Activated T-helper 17 cell treated with anti-CD3 and anti-CD28 coated beads, Interleukin-2, amount 50 U/mL, for 72 hours (primary cell): ENCODE data around the gene ABCA1. TPM values are rescaled to one million over a fixed set of nuclear protein-coding genes. Genes with fewer than 3 reads are reported as not detected.

ENCODE experiments used
- ATAC-seq: fragments of 150-1000 bp; cut with Tn5 transposase; replicated peaks from 2 replicates; pipeline ENCODE4 v1.10.0; 2021; ENCODE audit warnings: mild to moderate bottlenecking, moderate library complexity
- H3K27ac Mint-ChIP-seq: one replicate; pipeline ENCODE4 v1.8.0; 2022; ENCODE audit warnings: mixed read lengths
- H3K27me3 Mint-ChIP-seq: one replicate; pipeline ENCODE4 v1.8.0; 2022; ENCODE audit warnings: mixed read lengths
- H3K36me3 Mint-ChIP-seq: one replicate; pipeline ENCODE4 v1.8.0; 2022; ENCODE audit warnings: low read depth, mild to moderate bottlenecking, mixed read lengths
- H3K4me1 Mint-ChIP-seq: one replicate; pipeline ENCODE4 v1.8.0; 2022; ENCODE audit warnings: mixed read lengths
- H3K4me3 Mint-ChIP-seq: one replicate; pipeline ENCODE4 v1.8.0; 2022; ENCODE audit warnings: mild to moderate bottlenecking, mixed read lengths
- H3K9me3 Mint-ChIP-seq: one replicate; pipeline ENCODE4 v1.8.0; 2022; ENCODE audit warnings: mixed read lengths
- total RNA-seq, 2 donors: library from RNA; stranded (reverse); gene quantifications; one replicate each; pipeline ENCODE4 v1.2.3, GENCODE V29; 2022

Gene ABCA1
- total RNA-seq, 2 donors from 2014 or later: 4.3 to 5.4 TPM

DNA sequence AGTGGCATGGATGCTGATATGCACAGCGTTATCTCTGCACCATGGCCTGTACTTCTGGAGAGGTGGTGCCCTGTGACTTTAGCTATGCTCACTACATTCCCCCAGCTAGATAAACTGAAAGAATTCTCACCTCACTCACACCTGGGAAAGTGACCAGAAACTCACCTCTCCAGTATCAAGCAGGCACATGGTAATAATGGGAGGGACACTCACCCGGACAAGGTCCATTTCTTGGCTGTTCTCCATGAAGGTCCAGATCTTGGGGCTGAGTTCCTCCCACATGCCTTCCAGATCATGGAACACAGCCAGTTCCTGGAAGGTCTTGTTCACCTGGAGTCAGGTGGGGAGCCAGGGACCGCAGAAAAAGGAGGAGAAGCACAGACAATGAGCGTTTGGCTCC is 91.2 kb downstream of the ABCA1 start:
- ATAC-seq: no peak
- peak overlapping the region; percentile 43 for H3K27ac Mint-ChIP-seq
- peaks cover 9% of the 10 kb centered on the region for H3K4me1 Mint-ChIP-seq
- H3K9me3 Mint-ChIP-seq: no peaks in the 10 kb centered on the region
- H3K36me3 Mint-ChIP-seq: peaks cover 41% of the 10 kb centered on the region
- H3K4me3 Mint-ChIP-seq: no peak overlapping the region
- no peaks in the 10 kb centered on the region for H3K27me3 Mint-ChIP-seq

DNA sequence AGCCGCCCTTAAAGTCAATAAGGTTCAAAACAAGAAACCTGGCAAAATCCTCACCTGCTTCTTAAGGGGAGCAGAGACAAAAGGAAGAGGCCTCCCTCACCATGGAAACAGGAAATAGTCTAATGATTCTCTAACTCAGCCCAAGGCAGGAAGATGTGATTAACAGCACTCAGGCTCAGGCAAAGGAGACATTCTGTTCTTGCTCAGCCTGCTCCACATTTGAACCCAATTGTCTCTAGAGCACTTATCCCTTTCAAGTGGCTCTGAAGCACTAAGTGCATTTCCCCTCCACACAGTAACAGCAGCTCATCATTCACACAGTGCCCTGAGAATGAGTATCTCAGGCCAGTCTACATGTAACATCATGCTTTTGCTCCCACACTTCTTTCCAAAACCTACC is 91.7 kb downstream of the ABCA1 start:
- Mint-ChIP-seq H3K9me3 (no peaks in the 10 kb centered on the region), H3K36me3 (peaks cover 46% of the 10 kb centered on the region), H3K27me3 (no peaks in the 10 kb centered on the region), H3K4me3 (no peak overlapping the region), H3K27ac (peak overlapping the region; percentile 43), H3K4me1 (peaks cover 9% of the 10 kb centered on the region)
- ATAC-seq: peak; percentile 29

DNA sequence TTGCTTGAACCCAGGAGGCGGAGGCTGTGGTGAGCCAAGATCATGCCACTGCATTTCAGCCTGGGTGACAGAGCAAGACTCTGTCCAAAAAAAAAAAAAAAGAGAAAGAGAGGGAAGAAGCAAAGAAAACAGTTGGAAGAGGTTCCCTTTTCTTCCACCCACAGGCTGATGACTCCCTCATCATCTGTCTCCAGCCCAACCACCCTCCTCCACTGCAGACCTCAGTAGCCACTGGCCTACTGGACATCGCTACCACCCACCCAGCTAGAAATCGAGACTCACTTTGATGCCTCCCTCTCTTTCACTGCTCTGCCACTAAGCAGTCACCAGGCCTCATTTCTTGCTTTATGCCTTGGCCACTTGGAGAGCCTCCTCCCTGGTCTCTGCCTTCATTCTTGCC is 92.8 kb downstream of the ABCA1 start:
- no peak overlapping the region for H3K4me3 Mint-ChIP-seq
- no peak overlapping the region for H3K27ac Mint-ChIP-seq
- H3K36me3 Mint-ChIP-seq: peaks cover 57% of the 10 kb centered on the region
- no peak for ATAC-seq
- H3K9me3 Mint-ChIP-seq: no peaks in the 10 kb centered on the region
- no peaks in the 10 kb centered on the region for H3K27me3 Mint-ChIP-seq
- peaks cover 9% of the 10 kb centered on the region for H3K4me1 Mint-ChIP-seq

DNA sequence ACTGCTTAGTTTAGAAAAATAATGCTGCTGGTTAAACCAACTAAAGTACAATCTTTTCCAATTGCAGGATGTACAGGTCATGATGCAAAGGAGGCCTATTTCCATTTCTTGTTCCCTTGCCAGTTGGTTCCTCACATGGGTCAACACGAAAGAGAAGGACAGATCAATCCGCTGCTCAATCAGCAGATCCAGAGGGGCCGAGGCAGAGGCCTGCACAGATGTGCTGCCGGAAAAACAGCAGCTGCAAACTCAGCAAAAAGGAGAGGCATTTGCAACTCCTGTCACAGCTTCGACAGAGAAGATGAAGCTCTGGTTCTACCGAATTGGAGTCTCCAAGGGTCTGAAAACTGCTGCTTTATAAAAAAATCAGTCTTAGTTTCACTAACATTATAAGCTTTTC is 94.3 kb downstream of the ABCA1 start:
- no peaks in the 10 kb centered on the region for H3K9me3 Mint-ChIP-seq
- no peak overlapping the region for H3K4me3 Mint-ChIP-seq
- no peak for ATAC-seq
- H3K27me3 Mint-ChIP-seq: no peaks in the 10 kb centered on the region
- H3K27ac Mint-ChIP-seq: no peak overlapping the region
- peaks cover 9% of the 10 kb centered on the region for H3K4me1 Mint-ChIP-seq
- peaks cover 70% of the 10 kb centered on the region for H3K36me3 Mint-ChIP-seq

DNA sequence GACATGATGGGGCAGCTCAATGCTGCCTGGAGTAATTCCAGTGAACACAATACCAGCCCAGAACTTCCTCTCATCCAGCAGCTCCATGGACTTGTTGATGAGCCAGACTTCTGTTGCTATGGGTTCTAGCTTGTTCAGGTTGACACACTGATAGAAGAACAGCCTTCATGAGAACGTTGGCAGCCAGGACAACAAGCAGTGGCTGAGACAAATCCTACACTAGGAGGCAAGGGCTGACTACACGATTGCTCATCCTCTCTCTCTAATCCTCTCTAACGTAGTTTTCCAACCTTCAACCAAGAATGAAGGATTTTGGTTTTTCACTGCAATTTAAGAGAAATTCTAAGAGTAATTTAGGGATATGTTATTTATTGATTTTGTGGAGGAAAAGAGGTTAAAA is 96.3 kb downstream of the ABCA1 start:
- Mint-ChIP-seq H3K27ac (no peak overlapping the region), H3K4me3 (no peak overlapping the region), H3K36me3 (peaks cover 75% of the 10 kb centered on the region), H3K4me1 (peaks cover 8% of the 10 kb centered on the region), H3K27me3 (no peaks in the 10 kb centered on the region), H3K9me3 (no peaks in the 10 kb centered on the region)
- ATAC-seq: no peak

DNA sequence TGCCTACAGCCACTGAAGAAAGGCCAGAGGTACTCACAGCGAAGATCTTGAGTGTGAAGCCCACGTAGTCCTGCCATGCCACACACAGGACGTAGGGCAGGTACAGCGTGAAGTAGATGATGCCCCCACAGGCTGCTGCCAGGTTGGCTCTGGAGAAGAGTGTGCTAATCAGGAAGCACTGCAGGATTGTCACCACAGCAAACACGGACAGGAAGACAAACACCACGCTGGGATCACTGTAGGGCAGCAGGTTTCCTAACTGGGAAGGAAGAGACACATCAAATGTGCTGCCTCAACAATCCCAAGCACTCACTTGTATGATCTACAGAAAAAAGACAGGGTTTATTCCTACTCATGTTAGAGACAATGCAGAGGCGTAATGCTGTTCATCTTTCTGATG is 101.0 kb downstream of the ABCA1 start:
- no peak for ATAC-seq
- Mint-ChIP-seq H3K27me3 (no peaks in the 10 kb centered on the region), H3K36me3 (peaks cover 80% of the 10 kb centered on the region), H3K4me1 (no peaks in the 10 kb centered on the region), H3K9me3 (no peaks in the 10 kb centered on the region), H3K27ac (no peak overlapping the region), H3K4me3 (no peak overlapping the region)

DNA sequence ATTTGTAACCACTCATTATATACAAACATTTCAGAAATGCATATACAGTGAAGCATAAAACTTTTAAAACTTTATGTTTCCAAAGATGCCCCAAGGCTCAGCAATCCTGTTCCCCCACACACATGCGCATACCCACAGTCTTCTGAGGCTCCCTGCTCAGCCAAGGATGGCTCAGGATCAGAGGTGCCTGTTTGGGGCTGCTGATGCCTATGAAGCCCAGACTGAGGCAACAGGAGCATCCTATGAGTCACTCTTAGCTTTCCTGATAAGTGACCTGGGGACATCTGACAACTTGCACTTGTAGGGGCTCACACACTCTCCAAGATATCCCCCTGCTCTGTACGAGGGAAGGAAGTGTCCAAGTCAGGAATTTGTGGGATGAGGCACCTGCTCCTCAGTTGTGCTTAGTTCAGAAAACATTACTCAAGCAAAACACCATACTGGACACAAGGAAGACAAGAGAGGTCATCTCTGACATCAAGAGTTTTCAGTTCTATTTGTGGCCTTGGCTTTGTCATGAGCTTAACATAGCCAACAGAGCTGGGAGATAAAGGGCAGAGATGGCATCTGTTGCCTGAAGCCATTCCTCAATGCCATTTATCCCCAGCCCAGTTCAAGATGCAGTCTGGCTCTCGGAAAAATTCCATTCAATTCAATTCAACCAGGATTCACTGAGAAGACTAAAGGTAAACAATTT is 101.7 kb downstream of the ABCA1 start:
- ATAC-seq: no peak
- H3K36me3 Mint-ChIP-seq: peaks cover 73% of the 10 kb centered on the region
- H3K27me3 Mint-ChIP-seq: no peaks in the 10 kb centered on the region
- no peak overlapping the region for H3K27ac Mint-ChIP-seq
- no peaks in the 10 kb centered on the region for H3K9me3 Mint-ChIP-seq
- H3K4me1 Mint-ChIP-seq: no peaks in the 10 kb centered on the region
- H3K4me3 Mint-ChIP-seq: no peak overlapping the region

DNA sequence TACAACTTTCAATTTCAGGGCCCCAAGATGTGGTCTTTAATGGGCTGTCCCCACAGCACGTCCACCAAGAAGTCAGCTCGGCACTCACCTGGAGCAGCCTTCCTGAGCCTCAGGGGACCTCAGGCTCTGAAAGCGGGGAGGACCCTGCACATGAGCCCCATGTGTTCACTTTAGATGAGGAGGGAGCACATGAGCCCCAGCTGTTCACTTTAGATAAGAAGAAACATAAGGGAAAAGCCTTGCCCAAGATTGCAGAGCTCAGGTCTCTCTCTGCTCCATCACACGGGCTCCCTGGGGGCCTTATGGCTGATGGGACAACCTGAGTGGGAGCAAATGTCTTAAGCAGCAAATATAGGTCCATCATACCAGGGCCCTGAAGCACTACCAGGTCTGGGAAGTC is 107.6 kb downstream of the ABCA1 start:
- Mint-ChIP-seq H3K4me3 (no peak overlapping the region), H3K27me3 (no peaks in the 10 kb centered on the region), H3K9me3 (no peaks in the 10 kb centered on the region), H3K4me1 (no peaks in the 10 kb centered on the region), H3K36me3 (peaks cover 72% of the 10 kb centered on the region), H3K27ac (no peak overlapping the region)
- ATAC-seq: no peak

DNA sequence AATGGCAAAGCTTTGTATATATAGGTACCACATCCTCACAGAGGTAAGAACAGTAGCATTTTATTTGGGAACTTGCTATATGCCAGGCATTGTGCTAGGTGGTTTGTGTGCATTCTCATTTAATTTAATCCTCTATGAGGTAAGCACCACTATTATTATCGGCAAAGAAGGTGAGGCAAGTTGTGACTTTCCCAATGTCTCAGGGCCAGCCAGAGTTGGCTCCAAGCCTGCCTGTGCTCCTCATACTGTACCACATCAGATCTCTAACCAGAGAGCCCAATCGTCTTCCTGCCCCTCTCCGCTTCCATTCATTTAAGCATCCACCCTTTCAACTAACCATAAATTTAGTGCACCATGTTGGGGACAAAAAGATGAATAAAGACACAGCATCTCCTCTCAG is 108.9 kb downstream of the ABCA1 start:
- no peaks in the 10 kb centered on the region for H3K4me1 Mint-ChIP-seq
- H3K27ac Mint-ChIP-seq: no peak overlapping the region
- H3K9me3 Mint-ChIP-seq: no peaks in the 10 kb centered on the region
- H3K27me3 Mint-ChIP-seq: no peaks in the 10 kb centered on the region
- no peak overlapping the region for H3K4me3 Mint-ChIP-seq
- ATAC-seq: no peak
- H3K36me3 Mint-ChIP-seq: peaks cover 71% of the 10 kb centered on the region

DNA sequence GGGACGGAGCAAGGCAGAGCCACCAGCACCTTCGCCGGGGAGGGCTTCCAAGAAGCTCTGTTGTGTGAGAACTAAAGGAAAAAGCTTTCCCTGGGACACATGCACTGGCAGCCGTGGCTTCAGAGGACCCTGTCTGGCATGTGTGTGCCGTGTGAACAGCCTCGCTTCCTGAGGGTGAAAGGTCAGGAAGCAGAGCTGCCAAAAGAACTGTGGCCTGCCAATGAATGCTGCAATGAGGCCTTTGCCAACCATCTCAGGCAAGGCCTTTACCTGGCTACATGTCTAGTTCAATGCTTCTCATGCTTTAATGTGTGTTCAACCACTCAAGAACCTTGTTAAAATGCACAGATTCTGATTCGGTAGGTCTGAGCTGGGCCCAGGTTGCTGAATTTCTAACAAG is 110.5 kb downstream of the ABCA1 start:
- Mint-ChIP-seq H3K4me1 (no peaks in the 10 kb centered on the region), H3K27ac (no peak overlapping the region), H3K4me3 (no peak overlapping the region), H3K9me3 (no peaks in the 10 kb centered on the region), H3K36me3 (peaks cover 67% of the 10 kb centered on the region), H3K27me3 (no peaks in the 10 kb centered on the region)
- ATAC-seq: no peak

DNA sequence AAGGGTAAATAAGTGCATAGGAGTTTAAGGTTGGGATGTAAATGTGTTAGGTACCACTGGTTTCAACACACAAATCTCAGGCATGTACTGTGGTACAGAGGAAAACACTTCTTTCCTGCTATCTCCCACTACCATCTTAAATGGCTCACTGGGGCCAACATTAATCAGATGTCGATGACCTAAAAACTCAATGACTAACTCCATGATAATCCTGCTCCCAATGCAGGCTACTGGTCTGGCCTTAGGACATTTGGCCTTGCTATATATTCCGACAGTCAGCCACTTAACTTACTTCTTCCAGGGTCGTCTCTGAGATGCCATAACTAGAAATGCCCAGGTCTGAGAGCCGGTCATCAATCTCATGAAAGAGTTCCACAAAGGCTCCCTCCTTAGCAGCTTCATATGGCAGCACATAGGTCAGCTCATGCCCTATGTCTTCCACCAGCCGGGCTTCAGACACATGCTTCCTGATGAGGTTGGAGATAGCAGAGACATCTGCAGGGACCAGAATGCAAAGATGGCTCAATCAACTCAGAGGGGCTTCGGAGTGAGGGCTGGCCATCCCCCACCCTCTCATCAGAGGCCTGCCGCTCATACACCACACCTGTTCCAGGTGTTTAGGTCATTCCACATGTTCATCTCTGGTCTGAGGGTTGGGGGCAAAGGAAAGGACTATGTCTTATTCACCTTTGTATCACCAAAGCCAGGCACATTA is 111.9 kb downstream of the ABCA1 start:
- no peaks in the 10 kb centered on the region for H3K4me1 Mint-ChIP-seq
- no peak for ATAC-seq
- H3K4me3 Mint-ChIP-seq: no peak overlapping the region
- H3K9me3 Mint-ChIP-seq: no peaks in the 10 kb centered on the region
- no peaks in the 10 kb centered on the region for H3K27me3 Mint-ChIP-seq
- no peak overlapping the region for H3K27ac Mint-ChIP-seq
- peaks cover 74% of the 10 kb centered on the region for H3K36me3 Mint-ChIP-seq

DNA sequence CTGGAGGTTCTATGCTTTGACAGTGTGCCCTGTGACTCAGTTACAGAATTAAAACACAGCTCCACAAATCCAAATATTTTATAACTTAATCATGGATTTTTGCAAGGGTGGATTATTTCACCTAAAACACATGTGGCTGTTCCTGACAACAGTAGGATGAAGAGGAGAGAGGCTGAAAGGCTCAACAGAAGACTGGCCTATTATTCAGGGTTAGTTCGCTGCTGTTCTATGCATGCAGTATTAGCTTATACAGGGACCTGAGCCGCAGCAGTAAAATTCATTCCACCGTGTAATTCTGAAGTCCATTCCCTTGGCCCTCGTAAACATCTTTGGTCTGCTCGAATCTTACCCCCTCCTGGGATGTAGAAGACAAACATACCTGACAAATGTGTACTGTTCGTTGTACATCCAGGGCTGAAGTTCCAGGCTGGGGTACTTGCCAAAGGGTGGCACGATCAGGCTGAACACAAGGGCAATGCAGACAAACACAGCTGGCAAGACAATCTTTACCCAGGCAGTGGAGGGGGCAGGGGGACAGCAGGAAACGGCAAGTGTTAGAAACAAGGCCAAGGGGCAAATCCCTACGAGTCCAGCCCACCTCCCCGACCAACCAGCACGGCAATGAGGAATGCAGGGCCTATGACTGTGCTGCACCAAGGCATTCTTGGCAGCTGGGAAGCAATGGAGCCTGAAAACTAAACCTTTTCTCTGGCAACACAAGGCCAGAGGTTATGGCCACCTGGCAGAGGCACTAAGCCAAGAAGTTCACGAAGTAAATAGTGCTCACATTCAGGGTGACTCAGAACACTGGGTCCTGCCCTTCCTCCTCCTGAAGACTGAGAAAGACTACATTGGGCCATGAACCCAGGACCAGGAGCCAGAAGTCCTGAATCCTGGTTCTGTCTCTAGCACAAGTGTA is 117.3 kb downstream of the ABCA1 start:
- ATAC-seq: no peak
- Mint-ChIP-seq H3K36me3 (peaks cover 61% of the 10 kb centered on the region), H3K4me3 (no peak overlapping the region), H3K4me1 (no peaks in the 10 kb centered on the region), H3K27me3 (no peaks in the 10 kb centered on the region), H3K9me3 (no peaks in the 10 kb centered on the region), H3K27ac (no peak overlapping the region)

DNA sequence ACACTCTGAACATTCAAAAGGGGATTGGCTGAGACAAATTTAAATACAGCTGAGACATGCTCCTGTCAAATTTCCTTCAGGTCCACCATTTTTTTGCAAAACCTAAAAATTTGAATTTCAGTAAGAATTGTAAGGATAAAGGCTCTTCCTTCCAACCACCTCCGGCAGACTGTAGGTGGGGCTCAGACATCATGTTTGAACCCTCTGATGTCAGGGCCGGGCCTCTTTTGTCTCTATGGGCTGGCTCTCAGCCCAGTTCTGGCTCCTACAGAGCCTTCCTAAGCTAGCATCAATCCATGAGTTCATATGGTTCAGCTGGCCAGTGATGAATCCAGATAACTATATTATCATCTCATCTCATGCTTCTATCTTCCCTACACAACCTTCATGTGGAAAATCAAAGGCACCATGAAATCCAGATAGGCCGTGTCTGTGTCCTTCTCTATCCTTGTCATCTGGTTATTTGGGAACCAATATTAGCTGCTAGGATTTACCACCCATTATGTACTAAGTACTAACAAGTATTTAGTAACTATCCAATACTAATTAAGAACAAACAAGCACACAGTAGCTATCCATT is 119.8 kb downstream of the ABCA1 start:
- Mint-ChIP-seq H3K27ac (no peak overlapping the region), H3K27me3 (no peaks in the 10 kb centered on the region), H3K4me1 (no peaks in the 10 kb centered on the region), H3K36me3 (peaks cover 60% of the 10 kb centered on the region), H3K4me3 (no peak overlapping the region), H3K9me3 (no peaks in the 10 kb centered on the region)
- ATAC-seq: no peak

DNA sequence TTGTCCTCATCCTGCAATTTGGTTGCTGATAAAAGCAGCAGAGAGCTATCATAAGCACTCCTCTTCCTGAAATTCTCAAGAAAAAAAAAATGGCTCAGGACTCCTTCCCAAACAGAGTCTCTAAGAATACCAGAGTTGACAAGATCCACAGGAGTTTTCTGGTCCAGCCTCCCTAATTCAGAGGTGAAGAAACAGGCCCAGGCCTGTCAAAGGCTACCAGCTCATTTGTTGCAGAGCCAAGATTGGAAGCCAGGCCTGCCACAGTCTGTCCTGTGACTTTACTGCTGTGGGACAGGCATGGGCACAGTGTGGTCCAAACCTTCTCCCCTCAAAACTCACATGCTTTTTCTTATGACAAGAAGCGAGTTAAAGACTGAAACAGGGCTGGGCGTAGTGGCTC is 122.5 kb downstream of the ABCA1 start:
- no peak for ATAC-seq
- no peak overlapping the region for H3K4me3 Mint-ChIP-seq
- no peaks in the 10 kb centered on the region for H3K27me3 Mint-ChIP-seq
- no peak overlapping the region for H3K27ac Mint-ChIP-seq
- H3K36me3 Mint-ChIP-seq: peaks cover 56% of the 10 kb centered on the region
- H3K9me3 Mint-ChIP-seq: no peaks in the 10 kb centered on the region
- no peaks in the 10 kb centered on the region for H3K4me1 Mint-ChIP-seq
